Lower leg skin (tissue), 3 donors: ENCODE results near the gene APOL3.

Source experiments
- POLR2A ChIP-seq, 2 donors: fragments of 450-650 bp; IDR thresholded peaks; one replicate each; pipeline ENCODE4 v1.6.1; 2016 to 2017; ENCODE audit warnings: antibody characterized with exemption in 2 of 2, mild to moderate bottlenecking in 1 of 2, moderate library complexity in 1 of 2
- TF ChIP-seq, protein P1 (sequence below), 3 donors: fragments of 450-650 bp; IDR thresholded peaks; one replicate each; pipeline ENCODE4 v1.5.1; 2016; ENCODE audit warnings: antibody characterized with exemption in 3 of 3, mild to moderate bottlenecking in 3 of 3, moderate library complexity in 2 of 3

DNA sequence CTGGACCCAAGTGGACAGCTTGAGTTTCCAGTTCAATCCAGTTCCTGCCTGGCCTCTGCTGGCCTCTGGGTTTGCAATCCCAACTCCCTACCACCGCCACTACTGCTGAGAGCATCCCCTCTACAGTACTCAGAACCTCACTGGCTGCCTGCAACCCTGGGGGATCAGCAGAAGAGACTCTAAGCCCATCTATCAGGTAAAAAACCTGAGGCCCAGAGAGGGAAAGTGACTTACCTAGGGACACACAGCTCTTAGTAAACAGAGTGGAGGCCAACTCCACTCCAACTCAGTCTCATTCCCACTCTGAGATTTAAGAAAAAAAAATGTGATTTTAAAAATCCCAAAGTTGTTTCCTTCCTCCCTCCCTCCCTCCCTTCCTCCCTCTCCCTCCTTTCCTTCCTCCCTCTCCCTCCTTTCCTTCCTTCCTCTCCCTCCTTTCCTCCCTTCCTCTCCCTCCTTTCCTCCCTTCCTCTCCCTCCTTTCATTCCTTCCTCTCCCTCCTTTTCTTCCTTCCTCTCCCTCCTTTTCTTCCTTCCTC is 34.5 kb downstream of the APOL3 start:
- no peak for TF ChIP-seq POLR2A (IDR thresholded peaks at IDR 0.05)
- TF ChIP-seq, protein P1, sequence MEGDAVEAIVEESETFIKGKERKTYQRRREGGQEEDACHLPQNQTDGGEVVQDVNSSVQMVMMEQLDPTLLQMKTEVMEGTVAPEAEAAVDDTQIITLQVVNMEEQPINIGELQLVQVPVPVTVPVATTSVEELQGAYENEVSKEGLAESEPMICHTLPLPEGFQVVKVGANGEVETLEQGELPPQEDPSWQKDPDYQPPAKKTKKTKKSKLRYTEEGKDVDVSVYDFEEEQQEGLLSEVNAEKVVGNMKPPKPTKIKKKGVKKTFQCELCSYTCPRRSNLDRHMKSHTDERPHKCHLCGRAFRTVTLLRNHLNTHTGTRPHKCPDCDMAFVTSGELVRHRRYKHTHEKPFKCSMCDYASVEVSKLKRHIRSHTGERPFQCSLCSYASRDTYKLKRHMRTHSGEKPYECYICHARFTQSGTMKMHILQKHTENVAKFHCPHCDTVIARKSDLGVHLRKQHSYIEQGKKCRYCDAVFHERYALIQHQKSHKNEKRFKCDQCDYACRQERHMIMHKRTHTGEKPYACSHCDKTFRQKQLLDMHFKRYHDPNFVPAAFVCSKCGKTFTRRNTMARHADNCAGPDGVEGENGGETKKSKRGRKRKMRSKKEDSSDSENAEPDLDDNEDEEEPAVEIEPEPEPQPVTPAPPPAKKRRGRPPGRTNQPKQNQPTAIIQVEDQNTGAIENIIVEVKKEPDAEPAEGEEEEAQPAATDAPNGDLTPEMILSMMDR (IDR thresholded peaks at IDR 0.05): no peak
